ENCODE data around the gene CAPN11.
"Not testable (repeated sequence)": the region's sequence is repeated elsewhere in the genome, so short reads cannot be mapped to it uniquely, and the experiment has no call there.

Gene CAPN11

GRCh38 chr6:44185953-44186634 is 27.5 kb downstream of the CAPN11 start:
- H3K27me3 ChIP-seq (ENCODE audit: control insufficient read depth, insufficient read depth, low read length): no peaks in the 10 kb centered on the region
- H3K4me1 ChIP-seq (ENCODE audit: control insufficient read depth, insufficient read depth, low read length): peaks cover 6% of the 10 kb centered on the region
- H3K36me3 ChIP-seq (ENCODE audit: control insufficient read depth, insufficient read depth, low read length): no peaks in the 10 kb centered on the region
- H3K9me3 ChIP-seq (ENCODE audit: control insufficient read depth, insufficient read depth, low read length): no peaks in the 10 kb centered on the region
- no peak overlapping the region for H3K4me3 ChIP-seq (ENCODE audit: low read depth, low read length)
- H3K27ac ChIP-seq (ENCODE audit: low read depth, low read length): peak overlapping the region; percentile 35
- peak overlapping the region; percentile 10; the same call in 1 of the 2 replicates for H3K9ac ChIP-seq (ENCODE audit: low read depth, low read length)

GRCh38 chr6:44186635-44187025 is 28.0 kb downstream of the CAPN11 start:
- Histone ChIP-seq H3K4me3 (ENCODE audit: low read depth, low read length) (no peak overlapping the region), H3K9me3 (ENCODE audit: control insufficient read depth, insufficient read depth, low read length) (no peaks in the 10 kb centered on the region), H3K9ac (ENCODE audit: low read depth, low read length) (no peak overlapping the region), H3K27ac (ENCODE audit: low read depth, low read length) (peak overlapping the region; percentile 35), H3K36me3 (ENCODE audit: control insufficient read depth, insufficient read depth, low read length) (no peaks in the 10 kb centered on the region), H3K27me3 (ENCODE audit: control insufficient read depth, insufficient read depth, low read length) (no peaks in the 10 kb centered on the region), H3K4me1 (ENCODE audit: control insufficient read depth, insufficient read depth, low read length) (peaks cover 6% of the 10 kb centered on the region)

GRCh38 chr6:44188819-44189218 is 30.2 kb downstream of the CAPN11 start:
- H3K9ac ChIP-seq (ENCODE audit: low read depth, low read length): no peak overlapping the region
- no peak overlapping the region for H3K4me3 ChIP-seq (ENCODE audit: low read depth, low read length)
- H3K27ac ChIP-seq (ENCODE audit: low read depth, low read length): no peak overlapping the region
- H3K36me3 ChIP-seq (ENCODE audit: control insufficient read depth, insufficient read depth, low read length): no peaks in the 10 kb centered on the region
- H3K27me3 ChIP-seq (ENCODE audit: control insufficient read depth, insufficient read depth, low read length): no peaks in the 10 kb centered on the region
- H3K4me1 ChIP-seq (ENCODE audit: control insufficient read depth, insufficient read depth, low read length): peaks cover 13% of the 10 kb centered on the region
- H3K9me3 ChIP-seq (ENCODE audit: control insufficient read depth, insufficient read depth, low read length): no peaks in the 10 kb centered on the region

GRCh38 chr6:44189257-44189656 is 30.6 kb downstream of the CAPN11 start:
- no peaks in the 10 kb centered on the region for H3K9me3 ChIP-seq (ENCODE audit: control insufficient read depth, insufficient read depth, low read length)
- H3K4me3 ChIP-seq (ENCODE audit: low read depth, low read length): no peak overlapping the region
- no peaks in the 10 kb centered on the region for H3K36me3 ChIP-seq (ENCODE audit: control insufficient read depth, insufficient read depth, low read length)
- H3K27me3 ChIP-seq (ENCODE audit: control insufficient read depth, insufficient read depth, low read length): no peaks in the 10 kb centered on the region
- no peak overlapping the region for H3K27ac ChIP-seq (ENCODE audit: low read depth, low read length)
- H3K4me1 ChIP-seq (ENCODE audit: control insufficient read depth, insufficient read depth, low read length): peaks cover 13% of the 10 kb centered on the region
- no peak overlapping the region for H3K9ac ChIP-seq (ENCODE audit: low read depth, low read length)

- Histone ChIP-seq H3K27ac (ENCODE audit: low read depth, low read length) (no peak overlapping the region), H3K4me3 (ENCODE audit: low read depth, low read length) (no peak overlapping the region), H3K9me3 (ENCODE audit: control insufficient read depth, insufficient read depth, low read length) (no peaks in the 10 kb centered on the region), H3K36me3 (ENCODE audit: control insufficient read depth, insufficient read depth, low read length) (no peaks in the 10 kb centered on the region), H3K9ac (ENCODE audit: low read depth, low read length) (no peak overlapping the region), H3K4me1 (ENCODE audit: control insufficient read depth, insufficient read depth, low read length) (peaks cover 13% of the 10 kb centered on the region), H3K27me3 (ENCODE audit: control insufficient read depth, insufficient read depth, low read length) (no peaks in the 10 kb centered on the region)
Observed at GRCh38 chr6:44190715-44191114, 32.1 kb downstream of the CAPN11 start.

- peaks cover 8% of the 10 kb centered on the region for H3K4me1 ChIP-seq (ENCODE audit: control insufficient read depth, insufficient read depth, low read length)
- no peak overlapping the region for H3K27ac ChIP-seq (ENCODE audit: low read depth, low read length)
- H3K27me3 ChIP-seq (ENCODE audit: control insufficient read depth, insufficient read depth, low read length): no peaks in the 10 kb centered on the region
- no peak overlapping the region for H3K9ac ChIP-seq (ENCODE audit: low read depth, low read length)
- H3K9me3 ChIP-seq (ENCODE audit: control insufficient read depth, insufficient read depth, low read length): no peaks in the 10 kb centered on the region
- no peak overlapping the region for H3K4me3 ChIP-seq (ENCODE audit: low read depth, low read length)
- H3K36me3 ChIP-seq (ENCODE audit: control insufficient read depth, insufficient read depth, low read length): no peaks in the 10 kb centered on the region
Observed at GRCh38 chr6:44192428-44193041, 33.9 kb downstream of the CAPN11 start.

GRCh38 chr6:44193307-44193910 is 34.8 kb downstream of the CAPN11 start:
- Histone ChIP-seq H3K27ac (ENCODE audit: low read depth, low read length) (no peak overlapping the region), H3K4me3 (ENCODE audit: low read depth, low read length) (no peak overlapping the region), H3K9ac (ENCODE audit: low read depth, low read length) (no peak overlapping the region), H3K4me1 (ENCODE audit: control insufficient read depth, insufficient read depth, low read length) (peaks cover 8% of the 10 kb centered on the region), H3K27me3 (ENCODE audit: control insufficient read depth, insufficient read depth, low read length) (no peaks in the 10 kb centered on the region), H3K9me3 (ENCODE audit: control insufficient read depth, insufficient read depth, low read length) (no peaks in the 10 kb centered on the region), H3K36me3 (ENCODE audit: control insufficient read depth, insufficient read depth, low read length) (no peaks in the 10 kb centered on the region)

- H3K9ac ChIP-seq (ENCODE audit: low read depth, low read length): no peak overlapping the region
- H3K36me3 ChIP-seq (ENCODE audit: control insufficient read depth, insufficient read depth, low read length): no peaks in the 10 kb centered on the region
- H3K4me1 ChIP-seq (ENCODE audit: control insufficient read depth, insufficient read depth, low read length): peaks cover 8% of the 10 kb centered on the region
Observed at GRCh38 chr6:44194326-44194725, 35.7 kb downstream of the CAPN11 start.

GRCh38 chr6:44196351-44196750 is 37.7 kb downstream of the CAPN11 start:
- H3K4me1 ChIP-seq (ENCODE audit: control insufficient read depth, insufficient read depth, low read length): peaks cover 11% of the 10 kb centered on the region
- H3K4me3 ChIP-seq (ENCODE audit: low read depth, low read length); H3K9ac ChIP-seq (ENCODE audit: low read depth, low read length); H3K27ac ChIP-seq (ENCODE audit: low read depth, low read length); H3K27me3 ChIP-seq (ENCODE audit: control insufficient read depth, insufficient read depth, low read length); H3K9me3 ChIP-seq (ENCODE audit: control insufficient read depth, insufficient read depth, low read length); H3K36me3 ChIP-seq (ENCODE audit: control insufficient read depth, insufficient read depth, low read length): not testable (repeated sequence)

More at GRCh38 chr6:44194326-44194725, 35.7 kb downstream of the CAPN11 start:
- no peaks in the 10 kb centered on the region for H3K9me3 ChIP-seq (ENCODE audit: control insufficient read depth, insufficient read depth, low read length)
- no peak overlapping the region for H3K4me3 ChIP-seq (ENCODE audit: low read depth, low read length)
- H3K27ac ChIP-seq (ENCODE audit: low read depth, low read length): no peak overlapping the region
- no peaks in the 10 kb centered on the region for H3K27me3 ChIP-seq (ENCODE audit: control insufficient read depth, insufficient read depth, low read length)

- no peak overlapping the region for H3K27ac ChIP-seq (ENCODE audit: low read depth, low read length)
- no peak overlapping the region for H3K4me3 ChIP-seq (ENCODE audit: low read depth, low read length)
- no peak overlapping the region for H3K9ac ChIP-seq (ENCODE audit: low read depth, low read length)
- H3K9me3 ChIP-seq (ENCODE audit: control insufficient read depth, insufficient read depth, low read length): no peaks in the 10 kb centered on the region
- no peaks in the 10 kb centered on the region for H3K27me3 ChIP-seq (ENCODE audit: control insufficient read depth, insufficient read depth, low read length)
- no peaks in the 10 kb centered on the region for H3K36me3 ChIP-seq (ENCODE audit: control insufficient read depth, insufficient read depth, low read length)
- peaks cover 25% of the 10 kb centered on the region for H3K4me1 ChIP-seq (ENCODE audit: control insufficient read depth, insufficient read depth, low read length)
Observed at GRCh38 chr6:44198684-44199083, 40.1 kb downstream of the CAPN11 start.

- H3K4me1 ChIP-seq (ENCODE audit: control insufficient read depth, insufficient read depth, low read length): peaks cover 26% of the 10 kb centered on the region
- H3K27me3 ChIP-seq (ENCODE audit: control insufficient read depth, insufficient read depth, low read length): no peaks in the 10 kb centered on the region
- H3K27ac ChIP-seq (ENCODE audit: low read depth, low read length): no peak overlapping the region
- H3K9me3 ChIP-seq (ENCODE audit: control insufficient read depth, insufficient read depth, low read length): no peaks in the 10 kb centered on the region
- H3K36me3 ChIP-seq (ENCODE audit: control insufficient read depth, insufficient read depth, low read length): no peaks in the 10 kb centered on the region
- no peak overlapping the region for H3K4me3 ChIP-seq (ENCODE audit: low read depth, low read length)
- H3K9ac ChIP-seq (ENCODE audit: low read depth, low read length): no peak overlapping the region
Observed at GRCh38 chr6:44199883-44200282, 41.3 kb downstream of the CAPN11 start.

Data from HUES48 (cell line).